ENCODE measurements around the gene WEE2. TPM values are rescaled to one million over a fixed set of nuclear protein-coding genes. Genes with fewer than 3 reads are reported as not detected.
A peak's percentile ranks its signal among the peaks of the same experiment; 100 is the strongest.
"Not testable (repeated sequence)": the region's sequence is repeated elsewhere in the genome, so short reads cannot be mapped to it uniquely, and the experiment has no call there.

Gene WEE2
- total and polyA plus RNA-seq, 2 of the 13 experiments (the other 11 are each of a cell fraction or from before 2014, with no cell fraction given): not detected

- H3K9me3 ChIP-seq (ENCODE audit: low read length); CTCF ChIA-PET (ENCODE audit: low intra/inter-chr PET ratio, low total read pairs); intact Hi-C loops (cut with micrococcal nuclease; ENCODE audit: unreplicated experiment); H3K4me3 ChIP-seq (replicated peaks in 1 of 3; ENCODE audit: insufficient read depth in 1 of 3, low read depth in 2 of 3, low read length in 3 of 3); H3K9ac ChIP-seq (ENCODE audit: insufficient read depth, low read depth, low read length); in situ Hi-C loops (cut with HindIII; ENCODE audit: extremely low pct_ligation_motif_present, low pct_unique_long_range_greater_than_20kb); H3K36me3 ChIP-seq (replicated peaks in 1 of 2; ENCODE audit: control insufficient read depth in 1 of 2, insufficient read depth in 2 of 2, low read length in 2 of 2); H2AFZ ChIP-seq (ENCODE audit: low read length); DNase-seq (ENCODE audit: low spot score); H4K20me1 ChIP-seq (ENCODE audit: insufficient read depth, low read length); H3K79me2 ChIP-seq (ENCODE audit: insufficient read depth, low read length); BruUV-seq (replicated peaks); H3K27me3 ChIP-seq (ENCODE audit: control insufficient read depth in 1 of 2, insufficient read depth in 2 of 2, low read length in 2 of 2); TF ChIP-seq FOXP1 (IDR thresholded peaks at IDR 0.05): not testable (repeated sequence)
- Histone ChIP-seq H3K27ac (ENCODE audit: extremely low read length, insufficient read depth, low read length) (peak overlapping the region; percentile 11), H3K4me1 (ENCODE audit: insufficient read depth, low read length) (peaks cover 31% of the 10 kb centered on the region), H3K4me2 (ENCODE audit: low read depth, low read length) (peak overlapping the region; percentile 20; the same call in 1 of the 2 replicates)
- peak; percentile 8 for FAIRE-seq
- peak; percentile 56 for ATAC-seq
- 99% methylated on average over 3 of the region's 3 CpGs for WGBS (ENCODE audit: low lambda C conversion rate)
- POLR2A ChIA-PET: interaction anchor here (1.0 to 1.2 kb wide), 2 partner anchors 11 to 49 kb away, joined by 4 read pairs; partner anchors contain the start of gene SSBP1
- peak; percentile 50; the same call in 1 of the 2 replicates for TF ChIP-seq ZNF652 (CRISPR knock-in tag; IDR thresholded peaks at IDR 0.05; ENCODE audit: borderline replicate concordance, low read depth)
- 0 out of 2 replicates have a peak, but pooled peaks have one; percentile 36 for TF ChIP-seq HDAC1 (CRISPR knock-in tag; IDR thresholded peaks at IDR 0.05)
- TF ChIP-seq GATAD2A (CRISPR knock-in tag; IDR thresholded peaks at IDR 0.05): peak; percentile 21; the same call in 1 of the 2 replicates
- TF ChIP-seq ZNF362 (CRISPR knock-in tag; IDR thresholded peaks at IDR 0.05; ENCODE audit: borderline replicate concordance): peak; percentile 59; the same call in 1 of the 2 replicates
- peak; percentile 37; the same call in 1 of the 2 replicates for TF ChIP-seq MNT (IDR thresholded peaks at IDR 0.05)
- TF ChIP-seq FOXP1 (CRISPR knock-in tag; IDR thresholded peaks at IDR 0.05): peak; percentile 39; the same call in 1 of the 2 replicates
- peak; percentile 55; the same call in 1 of the 2 replicates for TF ChIP-seq PAXIP1 (CRISPR knock-in tag; conservative IDR thresholded peaks at IDR 0.05)
Observed at GRCh38 chr7:141689072-141689825, 18.9 kb upstream of the WEE2 start.
